AG10803 (cell line): ENCODE results near the gene ATP5F1D.
A peak's percentile ranks its signal among the peaks of the same experiment; 100 is the strongest.

Experiments
- DNase-seq: peaks from one replicate; pipeline ENCODE4 v3.0.0; 2010; ENCODE audit warnings: low read depth
- H3K4me3 ChIP-seq: 2 replicates; pipeline ENCODE4 v1.5.1; 2011; ENCODE audit warnings: mild to moderate bottlenecking, low read length, control low read depth
- CTCF ChIP-seq: conservative IDR thresholded peaks from 2 replicates; pipeline ENCODE4 v1.5.1; 2011; ENCODE audit warnings: mild to moderate bottlenecking, low read length, control low read depth, inconsistent platforms

ATP5F1D gene

GRCh38 chr19:1263188-1263587 lies 21.6 kb downstream of the ATP5F1D start:
- H3K4me3 ChIP-seq, result no peak overlapping the region
- DNase-seq, result no peak
- no peak for TF ChIP-seq CTCF

- no peak for TF ChIP-seq CTCF
- peak; percentile 90 for DNase-seq
These were observed 23.5 kb downstream of the ATP5F1D start for GRCh38 chr19:1264801-1265614.

DNA sequence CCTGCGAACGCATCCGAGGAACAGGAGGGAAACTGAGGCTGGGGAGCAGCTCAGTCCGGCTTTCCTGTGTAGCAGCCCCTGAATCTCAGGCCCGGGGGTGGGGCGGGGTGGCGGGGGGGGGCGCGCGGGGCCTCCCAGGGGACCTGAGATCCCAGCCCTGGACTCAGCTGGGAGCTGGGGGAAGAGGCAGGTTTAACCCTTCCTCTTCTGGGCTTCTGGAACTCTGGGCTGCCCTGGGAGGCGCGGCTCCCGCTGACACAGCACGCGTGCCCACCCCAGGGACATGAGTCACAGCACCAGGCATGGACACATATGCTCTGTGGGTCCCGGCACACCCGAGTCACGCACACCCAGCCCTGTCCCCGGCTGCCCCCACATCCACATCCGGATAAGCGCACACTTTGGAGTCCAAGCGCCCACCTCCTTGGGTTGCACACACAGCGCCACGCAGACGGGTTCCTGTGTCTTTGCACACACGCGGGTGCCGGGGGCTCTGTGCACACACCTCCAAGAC lies 24.1 kb downstream of the ATP5F1D start:
- DNase-seq, result peak; percentile 94
- H3K4me3 ChIP-seq, result peak overlapping the region; percentile 63
- no peak for TF ChIP-seq CTCF

More at GRCh38 chr19:1264801-1265614, 23.5 kb downstream of the ATP5F1D start:
- no peak overlapping the region; the same call in 1 of the 2 replicates for H3K4me3 ChIP-seq

GRCh38 chr19:1266129-1266915 lies 24.8 kb downstream of the ATP5F1D start:
- peak; percentile 85 for DNase-seq
- TF ChIP-seq CTCF, result no peak
- H3K4me3 ChIP-seq, result peak overlapping the region; percentile 63

DNA sequence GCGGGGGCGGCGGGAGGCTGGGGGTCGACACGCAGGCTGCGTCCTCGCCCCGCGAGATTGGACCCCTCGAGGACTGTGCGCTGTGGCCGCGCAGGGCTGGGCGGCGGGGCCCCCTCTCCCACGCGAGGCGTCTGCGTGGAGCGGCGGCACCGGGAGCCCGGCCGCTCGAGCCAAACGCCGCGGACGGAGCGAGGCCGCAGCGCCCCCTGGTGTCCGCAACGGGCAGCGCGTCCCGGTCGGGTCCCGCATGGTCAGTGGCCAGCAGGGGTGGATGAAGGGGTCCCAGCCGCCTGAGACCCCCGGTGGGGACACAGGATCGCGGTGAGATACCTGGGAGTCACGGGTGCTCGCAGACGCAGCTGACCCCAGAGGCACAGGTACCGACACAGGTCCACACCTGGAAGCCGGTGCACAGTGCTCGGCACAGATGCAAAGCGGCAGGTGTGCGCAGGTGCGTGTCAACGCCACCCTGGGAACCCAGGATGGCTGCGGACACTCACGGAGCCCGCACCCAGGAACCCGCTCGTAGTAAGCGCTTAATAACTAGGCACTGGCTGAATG lies 25.4 kb downstream of the ATP5F1D start:
- peak overlapping the region; percentile 63 for H3K4me3 ChIP-seq
- DNase-seq, result peak; percentile 44
- peak; percentile 61 for TF ChIP-seq CTCF

DNA sequence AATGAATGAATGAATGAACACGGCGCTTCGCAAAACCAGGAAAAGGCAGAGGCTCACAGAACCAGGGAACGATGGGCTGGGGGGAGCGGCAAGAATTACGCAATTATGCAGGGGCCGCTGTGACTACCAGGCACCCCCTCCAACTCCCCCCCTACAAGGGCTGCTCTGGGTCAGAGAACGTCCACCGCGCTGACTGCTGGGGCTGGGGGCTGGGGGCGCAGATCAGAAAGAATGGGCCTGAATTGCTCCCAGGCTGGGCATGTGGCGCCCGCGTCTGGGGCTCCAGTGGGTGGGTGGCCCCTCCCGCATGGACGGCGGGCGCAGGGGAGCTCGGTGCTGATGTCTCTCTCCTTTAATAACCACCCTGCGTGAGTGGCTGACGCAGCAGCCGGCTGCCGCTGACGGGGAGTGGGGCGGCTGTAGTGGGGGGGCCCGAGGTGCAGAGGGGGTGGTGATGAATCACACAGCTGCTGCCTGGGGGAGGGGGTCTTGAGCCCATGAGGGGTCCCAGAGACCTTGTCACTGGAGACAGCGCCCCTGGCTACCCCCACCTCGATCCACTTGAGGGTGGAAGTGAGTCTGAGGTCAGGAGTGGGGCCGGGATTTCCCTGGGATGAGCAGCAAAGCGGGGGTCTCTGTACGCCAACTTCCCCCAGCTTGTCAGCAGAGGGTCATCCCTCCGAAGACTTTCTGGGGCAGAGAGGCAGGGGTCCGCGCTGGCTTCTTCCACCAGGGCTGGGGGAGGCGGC lies 26.1 kb downstream of the ATP5F1D start:
- no peak for TF ChIP-seq CTCF
- DNase-seq, result no peak
- peak overlapping the region; percentile 63 for H3K4me3 ChIP-seq
